HG02840 (cell line): ENCODE results near the gene GOLGA6L7.
"Not testable (repeated sequence)": the region's sequence is repeated elsewhere in the genome, so short reads cannot be mapped to it uniquely, and the experiment has no call there.

Source experiments
- ATAC-seq: cut with Tn5 transposase; IDR thresholded peaks from one replicate; pipeline ENCODE4 v1.9.1; 2021; ENCODE audit warnings: mild to moderate bottlenecking, moderate library complexity, moderate number of reproducible peaks; ENCODE audit not compliant: unreplicated experiment, low FRiP score

Gene GOLGA6L7, protein sequence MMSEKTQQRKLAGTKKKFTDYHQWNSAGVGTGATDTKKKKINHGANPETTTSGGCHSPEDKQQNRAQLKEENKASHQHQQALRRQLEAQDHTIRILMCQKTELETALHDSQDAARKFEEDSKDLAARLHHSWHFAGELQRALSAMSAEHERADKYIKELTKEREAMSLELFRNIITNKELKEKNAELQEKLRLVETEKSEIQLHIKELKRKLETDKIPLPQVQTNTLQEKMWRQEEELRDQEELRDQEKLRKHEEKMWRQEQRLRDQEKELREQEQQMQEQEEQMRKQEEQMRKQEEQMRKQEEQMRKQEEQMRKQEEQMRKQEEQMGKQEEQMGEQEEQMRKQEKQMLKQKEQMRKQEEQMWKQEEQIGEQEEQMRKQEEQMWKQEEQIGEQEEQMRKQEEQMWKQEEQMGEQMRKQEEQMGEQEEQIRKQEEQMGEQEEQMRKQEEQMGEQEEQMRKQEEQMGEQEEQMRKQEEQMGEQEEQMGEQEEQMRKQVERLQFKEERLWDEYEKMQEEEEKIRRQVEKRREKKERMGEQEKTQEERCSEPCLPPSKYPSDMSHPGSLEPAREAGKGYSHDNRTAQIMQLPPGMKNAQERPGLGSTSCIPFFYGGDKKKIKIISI

DNA sequence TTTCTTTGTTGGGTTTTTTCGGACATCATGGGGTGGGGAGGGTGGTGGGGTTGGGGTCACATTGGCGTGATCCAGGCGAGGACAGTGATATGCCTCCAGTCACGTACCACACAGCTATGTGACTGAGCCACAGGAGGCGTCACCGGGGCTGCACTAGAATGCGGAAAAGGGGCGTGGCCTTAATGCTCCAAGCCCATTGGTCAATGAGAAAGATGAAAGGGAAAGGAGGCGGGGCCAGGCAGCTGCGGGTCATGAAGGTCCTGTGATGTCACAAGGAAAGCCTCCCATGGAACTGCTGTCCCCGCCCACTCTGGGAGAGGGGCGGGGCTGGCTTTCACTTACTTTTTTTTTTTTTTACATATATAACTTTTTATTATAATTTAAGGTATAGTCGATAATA, at the start of gene GOLGA6L7:
TSS of gene GOLGA6L7 (minus strand) at position 124 of the 400 bp plus-strand sequence. CDS start at position 29, 95 bp downstream.
- not testable (repeated sequence) for ATAC-seq

DNA sequence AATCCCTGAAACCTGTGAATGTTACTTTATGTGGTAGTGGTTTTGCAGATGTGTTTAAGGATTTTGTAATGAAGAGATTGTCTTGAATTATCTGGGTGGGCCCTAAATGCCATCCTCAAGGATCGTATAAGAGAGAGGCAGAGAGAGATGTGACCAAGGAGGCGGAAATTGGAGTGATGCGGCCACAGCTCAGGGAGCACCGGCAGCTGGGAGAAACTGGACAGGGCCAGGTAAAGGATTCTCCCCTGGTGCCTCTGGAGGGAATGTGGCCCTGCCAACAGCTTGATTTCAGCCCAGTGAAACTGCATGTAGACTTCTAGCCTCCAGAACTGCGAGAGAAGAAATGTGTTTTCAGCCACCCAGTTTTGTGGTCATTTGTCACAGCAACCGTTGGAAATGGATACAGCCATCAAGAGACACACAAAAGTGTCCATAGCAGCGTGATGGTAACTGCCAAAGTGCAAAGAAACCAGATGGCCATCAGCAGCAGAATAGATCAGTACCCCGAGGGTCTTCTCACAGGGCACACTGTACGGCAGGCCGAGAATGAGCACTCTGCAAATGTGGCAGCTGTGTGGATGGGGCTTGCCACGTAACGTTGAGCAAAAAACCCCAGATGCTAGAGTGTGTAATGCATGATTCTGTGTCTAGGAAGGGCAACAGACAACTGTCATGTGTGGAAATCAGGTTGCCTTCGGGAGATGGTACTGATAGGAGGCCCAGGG, 49.6 kb upstream of the GOLGA6L7 start:
- no peak for ATAC-seq

DNA sequence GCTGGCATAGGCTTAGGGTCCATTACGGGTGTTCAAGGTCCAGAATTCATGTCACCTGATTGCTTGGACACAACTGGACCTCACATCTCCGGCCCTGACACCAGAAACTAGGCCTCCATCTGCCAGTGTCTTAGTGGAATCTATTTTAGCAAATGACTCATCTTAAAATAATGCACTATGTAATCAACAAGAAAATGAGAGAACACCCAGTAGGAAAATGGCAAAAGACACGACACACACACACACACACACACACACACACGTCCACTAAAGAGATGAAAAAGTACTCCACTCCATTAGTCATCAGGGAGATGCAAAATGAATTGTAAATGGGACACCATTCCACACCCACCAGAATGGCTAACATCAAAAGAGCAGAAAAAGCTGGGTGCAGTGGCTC, 48.5 kb upstream of the GOLGA6L7 start:
- no peak for ATAC-seq

DNA sequence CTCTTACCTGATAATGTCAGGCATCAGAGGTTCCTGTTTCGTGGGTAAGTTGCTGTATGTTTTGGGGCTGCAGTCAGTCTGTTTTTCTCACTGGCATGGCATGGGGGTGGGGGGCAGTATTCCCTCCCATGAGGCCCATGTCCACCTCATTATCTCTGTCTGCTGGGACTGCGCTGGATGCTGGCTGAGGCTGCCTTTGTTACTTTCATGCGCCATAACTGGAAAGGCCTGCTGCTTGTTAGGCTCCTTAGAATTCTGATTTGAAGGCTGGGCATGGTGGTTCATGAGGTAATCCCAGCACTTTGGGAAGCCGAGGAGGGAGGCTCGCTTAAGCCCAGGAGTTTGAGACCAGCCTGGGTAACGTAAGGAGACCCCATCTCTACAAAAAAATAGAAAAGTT, 47.1 kb upstream of the GOLGA6L7 start:
- ATAC-seq = no peak

DNA sequence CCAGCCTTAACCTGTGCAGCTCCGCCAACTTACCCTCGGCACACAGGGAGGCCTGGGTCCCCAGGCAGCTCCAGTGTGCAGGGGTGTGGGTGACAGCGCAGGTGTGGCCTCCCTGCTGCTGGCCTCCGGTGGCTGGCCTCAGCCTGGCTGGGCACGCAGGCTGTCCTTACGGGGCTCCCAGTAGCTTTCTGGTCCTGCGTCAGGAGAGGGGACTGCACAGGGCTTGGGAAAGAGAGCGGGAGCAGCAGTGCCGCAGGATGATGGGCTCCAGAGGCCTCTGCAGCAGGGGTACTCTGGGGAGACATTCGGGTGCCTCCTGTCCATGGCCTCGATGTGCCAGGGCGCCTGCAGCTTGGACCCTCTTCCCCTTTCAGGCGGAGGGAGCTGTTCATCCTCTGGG, 46.7 kb upstream of the GOLGA6L7 start:
- no peak for ATAC-seq

DNA sequence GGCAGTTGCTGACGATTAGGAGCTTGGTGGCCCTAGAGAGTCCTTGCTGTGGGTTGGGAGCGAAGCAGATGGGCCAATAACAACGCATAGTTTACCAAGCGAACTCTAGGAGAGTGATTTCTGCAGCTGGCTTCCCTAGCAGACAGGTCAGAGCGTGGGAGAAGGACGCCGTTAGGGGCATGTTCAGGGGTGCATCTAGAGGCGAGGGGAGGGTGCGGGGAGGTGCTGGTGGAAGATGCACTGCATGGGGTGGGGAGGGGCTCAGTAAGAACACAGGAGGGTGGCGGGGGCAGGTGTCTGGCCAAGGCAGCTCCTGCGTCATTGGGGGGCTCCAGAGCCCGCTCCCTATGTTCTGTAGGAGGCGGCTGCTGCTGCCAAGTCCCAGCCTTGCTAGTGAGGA, 46.2 kb upstream of the GOLGA6L7 start:
- no peak for ATAC-seq

DNA sequence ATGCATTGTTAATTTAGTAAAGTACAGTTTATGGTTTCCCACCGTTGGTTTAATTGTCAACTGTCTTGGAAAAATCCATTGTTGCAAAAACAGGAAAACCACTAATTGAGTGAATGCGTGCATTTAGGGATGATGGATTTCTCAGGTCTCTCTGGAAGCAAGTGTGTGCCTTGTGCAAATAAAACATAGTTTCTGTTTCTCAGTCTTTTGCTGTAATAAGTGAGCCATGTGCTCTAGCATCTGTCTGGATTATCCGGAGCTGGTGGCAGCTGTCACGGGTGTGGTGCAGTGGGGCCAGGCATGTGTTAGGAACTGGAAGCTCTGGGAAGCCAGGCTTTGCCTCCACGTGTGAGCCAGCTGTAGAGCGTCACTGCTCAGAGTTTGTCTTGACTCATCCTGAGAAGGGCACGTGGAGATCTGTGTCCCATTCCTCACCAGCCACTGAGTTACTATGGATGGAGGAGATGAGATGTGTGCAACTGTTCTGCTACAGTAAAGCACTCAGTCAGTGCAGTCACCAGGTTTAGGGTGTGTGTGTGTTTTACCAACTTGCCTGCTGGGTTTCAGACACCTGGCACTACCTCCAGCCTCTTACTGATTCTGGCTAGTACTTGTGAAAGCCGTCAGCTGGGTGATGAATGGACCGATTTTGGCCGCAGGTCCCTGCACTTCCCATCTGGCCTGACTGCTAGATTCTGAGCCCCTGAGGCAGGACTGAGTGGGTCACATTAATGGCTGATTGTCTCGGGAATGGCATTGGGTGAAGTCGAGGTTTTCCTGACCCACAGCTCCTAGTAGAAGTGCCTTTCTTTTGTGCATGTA, 44.6 kb upstream of the GOLGA6L7 start:
- no peak for ATAC-seq

DNA sequence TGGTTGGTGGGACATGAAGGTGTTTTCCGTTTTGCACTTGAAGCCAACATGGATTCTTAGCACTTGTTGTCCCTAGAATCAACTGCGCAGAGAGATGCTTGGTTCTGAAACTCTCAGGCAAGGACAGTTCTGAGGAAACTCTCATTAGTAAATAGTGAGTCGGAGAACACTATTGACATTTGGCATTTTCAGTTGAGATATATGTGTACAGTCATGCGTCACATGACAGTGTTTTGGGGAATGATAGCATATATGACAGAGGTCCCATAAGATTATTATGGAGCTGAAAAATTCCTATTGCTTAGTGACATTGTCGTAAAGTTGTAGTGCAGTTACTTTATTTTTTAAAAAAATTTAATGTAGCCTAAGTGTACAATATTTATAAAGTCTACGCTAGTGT, 43.1 kb upstream of the GOLGA6L7 start:
- ATAC-seq = no peak

DNA sequence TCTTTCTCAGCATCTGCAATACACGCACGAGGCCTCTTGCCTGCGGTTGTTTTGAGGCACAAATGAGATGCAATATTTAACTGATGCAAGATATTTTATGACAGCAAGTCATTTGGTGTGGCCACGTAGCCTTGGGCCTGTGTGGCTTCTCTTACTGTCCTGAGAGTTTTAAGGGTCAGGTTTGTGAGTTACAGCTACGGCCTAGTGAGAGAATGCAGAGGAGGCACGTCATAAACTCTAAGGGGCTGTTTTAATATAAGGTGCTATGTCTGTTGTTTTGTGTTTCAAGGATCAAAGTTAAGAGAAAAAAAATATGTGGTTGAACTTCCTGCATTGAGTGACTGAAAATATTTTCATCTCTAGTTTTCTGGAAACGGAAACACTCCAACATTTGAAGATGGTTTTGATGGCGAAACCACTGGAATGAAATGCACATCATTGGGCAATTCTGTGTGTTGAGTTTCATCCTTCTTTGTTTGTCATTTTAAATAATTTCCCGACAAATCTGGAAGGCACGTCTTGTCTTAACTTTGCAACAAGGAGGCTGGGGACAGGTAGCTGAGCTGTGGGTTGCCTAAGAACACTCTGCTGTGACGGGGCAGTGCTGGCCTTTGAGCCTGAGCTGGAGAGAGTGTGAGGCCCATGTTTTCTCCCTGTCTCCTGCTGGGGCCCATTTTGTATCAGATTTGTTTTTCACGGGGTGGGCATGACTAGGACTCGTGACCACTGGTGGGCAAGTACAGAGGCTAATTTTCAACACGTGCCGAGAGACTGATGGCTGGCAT, 42.5 kb upstream of the GOLGA6L7 start:
- ATAC-seq = no peak

DNA sequence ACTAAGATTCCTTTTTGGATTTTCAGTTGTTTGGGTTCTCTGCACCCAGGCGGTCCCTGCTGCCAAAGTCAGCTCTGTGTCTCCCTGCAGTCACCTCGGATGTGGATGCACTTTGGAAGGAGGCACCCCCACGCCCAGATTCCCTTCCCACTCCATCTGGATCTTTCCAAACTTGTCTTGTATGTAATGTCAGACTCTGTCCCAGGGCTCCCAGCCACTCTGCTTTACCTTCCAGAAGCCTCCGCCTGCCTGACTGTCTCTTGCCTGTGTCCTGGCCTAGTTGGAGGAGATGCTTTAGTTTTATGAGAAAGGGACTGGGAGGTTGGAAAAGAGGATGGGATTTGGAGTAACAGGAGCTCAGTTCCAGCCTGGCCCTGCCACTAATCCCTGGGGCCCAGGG, 41.8 kb upstream of the GOLGA6L7 start:
- ATAC-seq = not testable (repeated sequence)

DNA sequence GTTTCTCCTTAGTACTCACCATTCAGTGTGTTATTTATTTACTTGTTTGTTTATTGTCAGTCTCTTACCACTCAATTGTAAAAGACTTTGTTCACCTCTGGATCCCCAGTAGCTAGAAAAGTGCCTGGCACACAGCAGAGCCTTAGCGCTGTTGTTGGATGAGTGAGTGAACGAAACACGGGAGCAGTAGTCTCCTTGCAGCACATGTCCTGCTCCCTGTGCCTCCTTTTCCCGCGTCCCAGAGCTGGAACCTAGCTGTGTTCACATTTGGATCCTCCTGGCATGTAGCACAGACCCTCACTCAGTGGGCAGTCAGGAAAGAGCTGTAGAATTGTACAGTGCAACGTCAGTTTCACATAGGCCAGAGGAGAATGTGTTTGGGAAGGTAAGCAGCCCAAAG, 41.4 kb upstream of the GOLGA6L7 start:
- not testable (repeated sequence) for ATAC-seq

DNA sequence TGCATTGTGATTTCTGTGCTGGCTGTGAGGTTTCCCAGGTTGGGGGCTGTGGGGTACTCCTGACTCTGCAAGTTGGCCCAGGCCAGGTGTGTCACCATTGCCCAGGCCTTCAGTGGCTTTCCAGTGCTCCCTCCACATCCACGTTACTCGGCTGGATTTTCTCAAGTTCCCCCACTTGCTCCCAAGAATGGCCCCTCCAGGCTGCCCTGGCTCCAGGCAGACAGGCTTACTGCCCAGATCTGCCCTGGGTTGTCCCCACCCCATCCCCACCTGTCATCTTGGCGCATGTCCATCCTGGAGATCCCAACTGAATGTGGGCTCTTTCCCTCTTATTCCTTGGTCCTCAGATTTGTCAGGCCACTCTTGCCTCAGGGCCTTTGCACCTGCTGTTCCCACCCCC, 40.9 kb upstream of the GOLGA6L7 start:
- ATAC-seq = no peak

DNA sequence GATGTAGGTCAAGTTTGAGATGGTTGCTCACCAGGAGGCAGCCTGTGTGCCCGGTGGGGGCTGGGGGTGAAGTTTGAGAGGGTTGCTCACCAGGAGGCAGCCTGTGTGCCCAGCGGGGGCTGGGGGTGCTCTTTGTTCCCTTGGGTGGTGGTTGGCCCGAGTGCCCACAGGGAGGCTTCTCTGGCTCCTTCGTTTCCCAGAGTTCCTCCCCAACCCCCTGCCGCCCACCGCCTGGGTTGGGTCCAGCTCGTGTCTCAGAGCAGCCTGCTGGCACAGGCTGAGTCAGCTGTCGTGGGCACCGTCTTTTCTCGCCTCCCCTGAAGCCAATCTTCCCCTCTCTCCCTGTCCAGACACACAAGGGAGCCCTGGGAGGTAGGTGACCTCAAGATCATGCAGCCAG, 40.5 kb upstream of the GOLGA6L7 start:
- no peak for ATAC-seq

DNA sequence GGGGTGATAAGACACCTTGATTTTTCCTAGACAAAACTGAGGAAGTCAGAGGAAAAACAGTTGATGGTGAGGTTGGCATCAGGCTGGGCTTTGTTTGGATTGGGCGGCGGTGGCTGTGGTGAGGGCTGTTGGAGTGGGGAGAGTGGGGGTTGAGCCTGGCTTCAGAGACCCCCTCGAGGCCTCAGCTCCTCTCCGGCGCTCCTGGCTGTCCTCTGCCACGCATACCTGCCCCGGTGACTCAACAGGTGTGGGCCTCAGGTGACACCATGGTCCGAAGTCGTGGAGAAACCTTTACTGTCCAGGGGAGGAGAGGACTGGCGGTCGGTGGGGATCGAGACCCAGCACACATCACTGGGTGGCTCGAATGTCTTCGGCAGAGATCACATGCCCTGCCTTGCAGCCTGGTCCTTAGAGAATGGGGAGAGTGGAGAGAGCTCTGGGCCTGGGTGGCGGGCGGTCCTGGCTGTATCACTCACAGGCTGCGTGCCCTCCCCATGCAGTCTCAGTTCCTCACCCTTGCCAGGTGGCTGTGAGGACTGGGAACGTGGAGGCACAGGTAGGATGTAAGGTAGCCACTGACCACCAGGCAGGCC, 40.0 kb upstream of the GOLGA6L7 start:
- ATAC-seq = no peak

DNA sequence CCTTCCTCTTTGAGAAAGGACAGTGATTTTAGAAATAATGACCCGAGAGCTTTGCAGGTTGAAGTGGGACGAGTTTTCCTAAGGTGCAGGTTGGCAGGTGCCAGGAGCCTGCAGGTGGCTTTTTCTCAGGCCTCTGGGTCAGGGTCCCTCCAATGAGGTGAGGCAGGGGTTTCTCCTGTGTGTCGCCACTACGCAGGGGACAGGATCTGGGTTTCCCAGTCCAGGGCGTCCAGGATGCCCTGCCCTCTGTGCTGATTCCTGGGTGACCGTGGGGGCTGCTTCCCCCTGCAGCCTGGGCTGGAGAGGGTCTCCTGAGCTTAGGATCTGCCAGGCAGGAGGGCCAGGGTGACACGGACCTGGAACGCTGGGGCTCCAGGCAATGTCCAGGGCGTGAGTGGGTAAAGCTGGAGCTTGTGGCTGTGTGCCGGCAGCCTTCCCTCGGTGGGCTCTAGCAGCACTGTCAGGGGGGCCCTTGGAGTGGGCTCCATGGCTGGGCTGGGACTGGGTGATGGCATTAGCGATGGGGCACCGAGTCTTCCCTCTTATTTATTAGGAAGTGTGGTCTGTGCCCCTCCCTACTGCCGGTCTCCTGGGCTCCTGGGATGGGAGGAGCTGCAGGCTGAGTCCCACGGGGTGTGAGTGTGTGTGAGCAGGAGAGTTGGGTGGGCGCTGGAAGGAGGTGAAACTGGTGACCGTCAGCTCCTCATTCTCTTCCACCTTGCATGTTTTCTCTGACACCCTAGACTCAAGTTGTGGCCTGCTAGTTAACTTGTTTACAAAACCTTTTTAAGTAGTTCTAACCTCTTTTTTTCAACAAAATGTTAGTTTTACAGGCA, 39.1 kb upstream of the GOLGA6L7 start:
- ATAC-seq = no peak

DNA sequence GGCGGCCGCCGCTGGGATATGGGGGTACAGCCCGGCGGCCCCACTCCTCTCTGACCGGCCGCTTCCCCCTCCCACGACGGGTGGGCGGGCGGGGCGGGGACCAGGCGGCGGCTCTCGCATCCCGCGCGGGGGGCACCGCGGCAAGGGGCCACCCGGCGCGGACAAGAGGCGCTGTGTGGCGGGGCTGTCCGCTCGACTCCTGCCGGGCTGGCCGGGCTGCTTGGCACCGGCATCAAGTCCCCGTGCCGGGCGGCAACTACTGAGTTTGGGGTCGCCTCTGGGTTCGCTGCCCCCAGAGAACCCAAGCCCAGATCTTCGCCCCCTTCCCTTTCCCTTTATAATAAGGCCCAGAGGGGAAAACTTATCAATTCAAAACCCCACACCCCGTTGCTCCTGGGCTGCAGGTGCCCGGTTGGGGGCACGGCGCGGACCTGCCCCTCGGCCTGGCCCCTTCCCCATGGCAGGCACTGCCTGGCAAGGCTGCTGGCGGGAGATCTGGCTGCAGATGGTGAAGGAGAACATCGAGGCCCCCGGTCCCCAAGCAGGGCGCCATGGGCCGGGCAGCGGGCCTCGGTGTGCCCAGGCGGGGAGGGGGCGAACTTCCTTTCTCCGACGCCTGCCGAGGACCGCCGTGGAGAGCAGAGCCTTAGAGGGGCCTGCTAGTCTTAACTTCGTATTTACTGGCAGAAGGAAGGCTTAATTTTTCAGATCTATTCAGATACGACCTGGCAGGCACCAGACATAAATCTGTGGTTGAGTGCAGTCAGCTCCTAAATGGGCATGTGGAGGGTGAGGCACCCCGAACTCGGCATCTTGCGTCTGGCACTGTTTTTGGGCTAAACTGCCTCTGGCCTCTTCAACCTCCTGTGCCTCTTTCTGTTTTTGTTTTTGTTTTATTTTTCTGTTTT, 38.2 kb upstream of the GOLGA6L7 start:
- no peak for ATAC-seq

DNA sequence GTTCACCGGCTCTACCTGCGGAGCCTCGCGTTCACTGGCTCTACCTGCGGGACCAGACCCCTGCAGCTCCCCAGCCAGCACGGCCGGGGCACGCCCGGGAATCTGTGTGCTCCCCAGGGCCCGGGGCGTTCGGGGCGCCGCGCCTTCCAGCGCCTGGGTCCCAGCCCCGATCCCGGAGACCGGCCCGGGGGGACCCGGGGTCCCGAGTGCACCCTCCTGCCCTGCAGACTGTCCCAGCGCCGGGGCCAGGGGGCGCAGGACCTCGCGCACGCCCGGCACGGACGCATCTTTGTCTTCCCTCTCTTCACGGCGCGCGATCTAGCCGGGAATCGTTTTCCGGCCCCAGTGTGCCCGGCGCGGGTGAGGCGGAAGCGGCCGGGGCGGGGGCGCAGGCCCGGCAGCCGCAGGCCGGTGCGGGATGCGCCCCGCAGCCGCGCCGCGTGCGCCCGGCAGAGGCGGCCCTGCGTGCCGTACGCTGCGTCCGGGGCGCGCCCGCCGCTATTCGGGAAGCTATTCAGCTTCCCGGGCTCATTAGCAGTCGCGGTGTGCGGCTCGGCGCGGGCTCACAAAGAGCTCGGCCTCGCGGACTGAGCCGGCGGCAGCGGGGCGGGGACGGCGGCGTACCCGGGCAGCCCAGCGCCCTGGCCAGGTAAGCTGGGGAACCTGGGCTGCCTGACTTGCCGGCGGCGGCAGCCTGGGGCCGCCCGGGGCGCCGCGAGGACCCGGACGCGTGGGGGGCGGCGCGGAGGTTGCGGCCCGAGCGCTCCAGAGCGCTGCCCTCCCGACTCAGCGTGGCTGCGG, 37.4 kb upstream of the GOLGA6L7 start, which contains the start of gene APBA2:
TSS of gene APBA2 (plus strand) at position 345 of the 801 bp plus-strand sequence. CDS start 167,911 bp downstream, outside the sequence.
- no peak for ATAC-seq
